Keratinocyte (primary cell): ENCODE data around the gene ABCA4. TPM values are rescaled to one million over a fixed set of nuclear protein-coding genes. Genes with fewer than 3 reads are reported as not detected.

ENCODE experiments used
- DNase-seq: peaks from one replicate; pipeline ENCODE4 v3.0.0-alpha.2; 2011; ENCODE audit warnings: low read depth, missing footprints, low spot score
- FAIRE-seq: peaks from 2 replicates; lab custom pipeline; 2011; peaks lifted over from hg19 to GRCh38; lab: Jason Lieb, UNC
- H2AFZ ChIP-seq: 2 replicates; pipeline ENCODE4 v1.6.0; 2012; ENCODE audit warnings: low read length, control low read depth, inconsistent platforms; ENCODE audit not compliant: control insufficient read depth
- H3K27ac ChIP-seq: 2 replicates; pipeline ENCODE4 v1.5.1; 2011; ENCODE audit warnings: low read length; ENCODE audit not compliant: control insufficient read depth, insufficient read depth
- H3K27me3 ChIP-seq: 3 replicates; pipeline ENCODE4 v1.6.0; 2011; ENCODE audit warnings: low read length; ENCODE audit not compliant: control insufficient read depth, insufficient read depth; ENCODE audit errors: extremely low read depth
- H3K36me3 ChIP-seq, 2 experiments: 2 replicates in 1 of 2; 3 replicates in 1 of 2; pipeline ENCODE4 v1.5.1; 2011; ENCODE audit warnings: low read length in 2 of 2, mild to moderate bottlenecking in 1 of 2; ENCODE audit not compliant: control insufficient read depth in 2 of 2, insufficient read depth in 2 of 2; ENCODE audit errors: extremely low read depth in 1 of 2
- H3K4me1 ChIP-seq: 3 replicates; pipeline ENCODE4 v1.5.1; 2011; ENCODE audit warnings: low read length; ENCODE audit not compliant: control insufficient read depth, insufficient read depth; ENCODE audit errors: extremely low read depth
- H3K4me2 ChIP-seq: 3 replicates; pipeline ENCODE4 v1.6.0; 2011; ENCODE audit warnings: low read depth, low read length; ENCODE audit not compliant: control insufficient read depth, insufficient read depth; ENCODE audit errors: extremely low read depth
- H3K4me3 ChIP-seq, 3 experiments: fragments of 200-600 bp in 1 of 3; sonication (generic) in 1 of 3; 2 replicates in 2 of 3; 3 replicates in 1 of 3; pipeline ENCODE4 v1.5.1; 2011 to 2016; ENCODE audit warnings: low read length in 3 of 3, mild to moderate bottlenecking in 3 of 3, control low read depth in 2 of 3, inconsistent platforms in 1 of 3, low read depth in 1 of 3, mixed read lengths in 1 of 3, mixed run types in 1 of 3, moderate library complexity in 1 of 3; ENCODE audit not compliant: control insufficient read depth in 2 of 3, insufficient read depth in 2 of 3; ENCODE audit errors: extremely low read depth in 1 of 3
- H3K79me2 ChIP-seq: 2 replicates; pipeline ENCODE4 v1.6.0; 2012; ENCODE audit warnings: low read length; ENCODE audit not compliant: control insufficient read depth, insufficient read depth
- H3K9ac ChIP-seq: 3 replicates; pipeline ENCODE4 v1.6.0; 2011; ENCODE audit warnings: low read length; ENCODE audit not compliant: control insufficient read depth, insufficient read depth; ENCODE audit errors: extremely low read depth
- H3K9me1 ChIP-seq: 3 replicates; pipeline ENCODE4 v1.6.0; 2011; ENCODE audit warnings: low read length; ENCODE audit not compliant: control insufficient read depth, insufficient read depth; ENCODE audit errors: extremely low read depth
- H3K9me3 ChIP-seq: 2 replicates; pipeline ENCODE4 v1.5.1; 2012; ENCODE audit warnings: low read depth, low read length; ENCODE audit not compliant: control insufficient read depth
- H4K20me1 ChIP-seq: 3 replicates; pipeline ENCODE4 v1.6.0; 2011; ENCODE audit warnings: low read length; ENCODE audit not compliant: control insufficient read depth, insufficient read depth; ENCODE audit errors: extremely low read depth
- EZH2 ChIP-seq: IDR thresholded peaks from one replicate; pipeline ENCODE4 v1.6.1; 2012; ENCODE audit warnings: inconsistent platforms, mild to moderate bottlenecking, low read length, moderate library complexity
- dilution Hi-C: fragments of 300-500 bp; cut with MboI; formaldehyde crosslinking; loops from one replicate; pipeline ENCODE4 v1.7.0; 2020; ENCODE audit warnings: low sequenced_read_pairs; ENCODE audit not compliant: extremely low pct_ligation_motif_present
- polyA plus RNA-seq, 5 experiments: library from polyadenylated mRNA; depleted of rRNA in 3 of 5; stranded (reverse) in 3 of 5; stranded (forward) in 1 of 5; unstranded in 1 of 5; fragments of >200 nt; gene quantifications; 1 replicate in 1 of 5; 2 replicates in 3 of 5; 3 replicates in 1 of 5; pipeline versions ENCODE4 v1.2.1 to v1.2.3, GENCODE V29; 2011 to 2012; ENCODE audit warnings: missing spikeins in 2 of 5, low read depth in 1 of 5, low replicate concordance in 1 of 5
- TF ChIP-seq, protein P1 (sequence below), 3 experiments: IDR thresholded peaks in 1 of 3; conservative IDR thresholded peaks in 1 of 3; optimal IDR thresholded peaks in 1 of 3; 2 replicates in 2 of 3; 3 replicates in 1 of 3; pipeline versions ENCODE3 to v1.5.1; 2011; ENCODE audit warnings: low read length in 3 of 3, mild to moderate bottlenecking in 3 of 3, moderate library complexity in 2 of 3, control low read depth in 1 of 3, inconsistent platforms in 1 of 3; ENCODE audit not compliant: insufficient read depth in 2 of 3; ENCODE audit errors: extremely low read depth in 1 of 3

The ABCA4 gene
- polyA plus RNA-seq, 1 donor (not counting 4 experiments of a cell fraction or from before 2014, with no cell fraction given) = 0.04 TPM

GRCh38 chr1:93961443-93961842, 159.5 kb downstream of the ABCA4 start:
- no peaks in the 10 kb centered on the region for H3K79me2 ChIP-seq
- peak overlapping the region; percentile 76 for H3K4me2 ChIP-seq
- FAIRE-seq (no peak), DNase-seq (no peak)
- H3K4me1 ChIP-seq = peaks cover 43% of the 10 kb centered on the region
- H3K9ac ChIP-seq = no peak overlapping the region
- TF ChIP-seq, protein P1, sequence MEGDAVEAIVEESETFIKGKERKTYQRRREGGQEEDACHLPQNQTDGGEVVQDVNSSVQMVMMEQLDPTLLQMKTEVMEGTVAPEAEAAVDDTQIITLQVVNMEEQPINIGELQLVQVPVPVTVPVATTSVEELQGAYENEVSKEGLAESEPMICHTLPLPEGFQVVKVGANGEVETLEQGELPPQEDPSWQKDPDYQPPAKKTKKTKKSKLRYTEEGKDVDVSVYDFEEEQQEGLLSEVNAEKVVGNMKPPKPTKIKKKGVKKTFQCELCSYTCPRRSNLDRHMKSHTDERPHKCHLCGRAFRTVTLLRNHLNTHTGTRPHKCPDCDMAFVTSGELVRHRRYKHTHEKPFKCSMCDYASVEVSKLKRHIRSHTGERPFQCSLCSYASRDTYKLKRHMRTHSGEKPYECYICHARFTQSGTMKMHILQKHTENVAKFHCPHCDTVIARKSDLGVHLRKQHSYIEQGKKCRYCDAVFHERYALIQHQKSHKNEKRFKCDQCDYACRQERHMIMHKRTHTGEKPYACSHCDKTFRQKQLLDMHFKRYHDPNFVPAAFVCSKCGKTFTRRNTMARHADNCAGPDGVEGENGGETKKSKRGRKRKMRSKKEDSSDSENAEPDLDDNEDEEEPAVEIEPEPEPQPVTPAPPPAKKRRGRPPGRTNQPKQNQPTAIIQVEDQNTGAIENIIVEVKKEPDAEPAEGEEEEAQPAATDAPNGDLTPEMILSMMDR (optimal IDR thresholded peaks at IDR 0.05 in 1 of 3, IDR thresholded peaks at IDR 0.05 in 1 of 3, conservative IDR thresholded peaks at IDR 0.05 in 1 of 3; ENCODE audit: extremely low read depth in 1 of 3, insufficient read depth in 2 of 3, low read length in 3 of 3) = no peak
- TF ChIP-seq EZH2 = no peak
- peak overlapping the region; percentile 36 for H3K27ac ChIP-seq
- H3K4me3 ChIP-seq = no peak overlapping the region
- peak overlapping the region; percentile 15 for H2AFZ ChIP-seq
- no peaks in the 10 kb centered on the region for H4K20me1 ChIP-seq
- no peaks in the 10 kb centered on the region for H3K9me1 ChIP-seq
- peaks cover 4% of the 10 kb centered on the region for H3K9me3 ChIP-seq
- no peaks in the 10 kb centered on the region for H3K27me3 ChIP-seq
- H3K36me3 ChIP-seq = no peaks in the 10 kb centered on the region
- dilution Hi-C loops = no loop called here

GRCh38 chr1:93960641-93961147, 160.3 kb downstream of the ABCA4 start:
- FAIRE-seq = peak; percentile 96
- dilution Hi-C loops = no loop called here
- no peak for TF ChIP-seq EZH2
- TF ChIP-seq, protein P1 (optimal IDR thresholded peaks at IDR 0.05 in 1 of 3, IDR thresholded peaks at IDR 0.05 in 1 of 3, conservative IDR thresholded peaks at IDR 0.05 in 1 of 3; ENCODE audit: extremely low read depth in 1 of 3, insufficient read depth in 2 of 3, low read length in 3 of 3) = no peak
- no peak overlapping the region for H3K4me3 ChIP-seq
- peak overlapping the region; percentile 18 for H3K9ac ChIP-seq
- H4K20me1 ChIP-seq = no peaks in the 10 kb centered on the region
- peaks cover 37% of the 10 kb centered on the region for H3K4me1 ChIP-seq
- no peaks in the 10 kb centered on the region for H3K79me2 ChIP-seq
- peaks cover 5% of the 10 kb centered on the region for H3K9me3 ChIP-seq
- H2AFZ ChIP-seq = peak overlapping the region; percentile 72
- peak overlapping the region; percentile 57 for H3K27ac ChIP-seq
- H3K9me1 ChIP-seq = no peaks in the 10 kb centered on the region
- H3K4me2 ChIP-seq = peak overlapping the region; percentile 76
- no peaks in the 10 kb centered on the region for H3K36me3 ChIP-seq
- no peaks in the 10 kb centered on the region for H3K27me3 ChIP-seq
- DNase-seq = no peak
